HG03460 (cell line): ENCODE results near the gene RACGAP1.

ENCODE experiments used
- ATAC-seq: cut with Tn5 transposase; IDR thresholded peaks from one replicate; pipeline ENCODE4 v1.9.1; 2021; ENCODE audit not compliant: unreplicated experiment

RACGAP1 gene

DNA sequence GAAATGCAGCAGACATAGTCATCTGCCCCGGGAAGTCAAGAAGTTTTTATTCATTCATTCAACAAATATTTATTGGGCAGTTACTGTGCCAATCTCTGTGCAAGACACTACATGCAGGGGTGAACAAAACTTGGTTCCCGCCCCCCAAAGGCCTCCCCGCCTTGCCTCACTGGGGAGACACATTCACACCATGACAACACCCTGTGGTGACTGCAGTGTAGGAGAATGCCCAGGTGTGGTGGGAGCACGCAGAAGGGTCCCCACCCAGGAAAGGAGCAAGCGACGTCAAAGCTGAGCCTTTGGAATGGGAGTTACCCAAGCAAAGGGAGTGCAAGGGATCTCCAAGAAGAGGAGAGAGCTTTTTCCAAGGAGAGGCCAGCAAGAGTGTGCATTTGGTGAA is 54.2 kb downstream of the RACGAP1 start:
- no peak for ATAC-seq

DNA sequence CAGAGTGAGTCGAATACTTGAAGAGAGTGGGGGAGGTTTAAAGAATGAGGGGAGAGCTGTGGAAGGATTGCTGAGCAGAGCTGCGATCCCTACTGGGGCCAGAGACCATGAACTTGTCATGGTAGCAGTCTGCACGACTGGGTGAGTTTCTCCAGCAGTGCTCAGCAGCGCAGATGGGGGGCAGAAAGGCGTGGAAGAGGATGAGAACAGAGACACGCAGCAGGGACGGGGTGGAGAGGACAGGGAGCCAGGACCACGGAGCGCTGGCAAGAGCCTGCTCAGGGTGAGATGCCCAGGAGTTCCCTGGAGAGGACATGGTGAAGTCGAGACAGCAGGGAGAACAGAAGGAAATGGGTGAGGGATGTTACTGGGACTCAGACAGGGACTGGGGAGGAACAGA is 54.6 kb downstream of the RACGAP1 start:
- no peak for ATAC-seq

DNA sequence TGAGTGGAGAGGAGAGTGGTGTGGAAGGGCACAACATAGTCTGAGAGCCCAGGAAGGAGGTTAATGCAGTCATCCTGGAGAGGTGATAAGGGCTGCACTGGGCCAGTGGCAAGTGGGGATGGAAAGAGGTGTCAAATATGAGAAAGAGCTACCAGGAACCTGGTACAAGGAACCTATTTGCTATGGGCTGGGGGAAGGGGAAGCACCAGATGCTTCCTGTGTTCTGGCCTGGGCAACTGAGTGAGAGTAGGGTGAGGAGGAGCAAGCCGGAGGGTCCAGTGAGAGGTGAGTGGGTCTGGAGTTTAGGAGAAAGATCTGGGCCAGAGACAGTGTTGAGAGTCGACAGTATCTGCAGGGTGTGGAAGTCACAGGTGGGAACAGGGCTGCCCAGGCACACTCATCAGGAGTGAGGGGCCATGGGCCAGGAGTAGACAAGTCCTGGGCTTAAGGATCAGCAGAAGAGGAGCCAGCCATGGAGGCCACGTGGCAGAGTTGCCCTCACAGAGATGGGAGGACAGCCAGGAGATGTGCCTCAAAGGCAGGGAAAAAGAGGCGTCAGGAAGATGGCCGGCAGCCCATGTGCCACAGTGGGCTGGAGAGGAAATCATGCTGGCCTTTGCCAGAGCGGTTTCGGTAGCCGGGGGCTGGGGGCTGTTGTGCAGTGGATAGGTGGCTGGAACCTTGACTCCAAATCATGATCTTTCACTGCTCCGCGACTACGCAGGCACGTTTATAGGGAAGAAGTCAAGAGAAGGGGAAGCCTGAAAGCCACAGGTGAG is 55.5 kb downstream of the RACGAP1 start:
- ATAC-seq: no peak

DNA sequence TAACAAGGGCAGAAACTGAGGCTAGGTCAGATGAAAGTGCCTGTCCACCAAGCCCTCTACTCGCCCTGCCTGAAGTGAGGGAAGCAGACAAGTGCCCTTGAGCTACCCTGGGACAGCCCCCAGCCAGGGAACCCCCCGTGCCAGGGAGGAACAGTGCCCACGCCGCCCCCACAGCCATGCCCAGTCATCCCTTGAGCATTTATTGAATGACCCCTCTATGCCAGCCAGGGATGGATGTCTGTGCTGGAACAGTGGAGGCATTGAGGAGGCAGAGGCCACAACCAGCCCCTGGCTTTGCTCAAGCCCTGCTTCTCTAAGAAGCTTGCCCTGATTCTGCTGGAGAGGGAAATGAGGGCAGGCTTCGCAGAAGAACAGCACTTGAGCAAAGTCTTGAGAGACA is 56.3 kb downstream of the RACGAP1 start:
- ATAC-seq: no peak

DNA sequence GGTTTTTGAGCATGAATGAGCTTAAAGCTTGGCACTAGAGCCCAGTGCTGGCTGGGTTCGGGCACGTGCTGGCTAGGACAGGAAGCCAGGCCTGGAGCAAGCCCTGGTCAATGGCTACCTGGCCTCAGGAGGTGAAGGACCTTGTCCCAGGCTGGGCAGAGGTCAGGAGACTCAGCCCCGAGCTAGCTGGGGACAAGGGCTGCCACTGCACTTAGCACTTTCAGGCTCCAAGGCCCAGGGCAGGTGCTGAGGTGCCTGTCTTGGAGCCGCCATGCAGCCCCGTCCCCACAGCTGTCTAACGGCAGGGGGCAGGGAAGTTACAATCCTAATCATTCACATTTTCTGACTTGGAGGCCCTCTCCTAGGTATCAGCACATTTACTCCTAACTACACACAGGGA is 56.8 kb downstream of the RACGAP1 start:
- ATAC-seq: no peak

DNA sequence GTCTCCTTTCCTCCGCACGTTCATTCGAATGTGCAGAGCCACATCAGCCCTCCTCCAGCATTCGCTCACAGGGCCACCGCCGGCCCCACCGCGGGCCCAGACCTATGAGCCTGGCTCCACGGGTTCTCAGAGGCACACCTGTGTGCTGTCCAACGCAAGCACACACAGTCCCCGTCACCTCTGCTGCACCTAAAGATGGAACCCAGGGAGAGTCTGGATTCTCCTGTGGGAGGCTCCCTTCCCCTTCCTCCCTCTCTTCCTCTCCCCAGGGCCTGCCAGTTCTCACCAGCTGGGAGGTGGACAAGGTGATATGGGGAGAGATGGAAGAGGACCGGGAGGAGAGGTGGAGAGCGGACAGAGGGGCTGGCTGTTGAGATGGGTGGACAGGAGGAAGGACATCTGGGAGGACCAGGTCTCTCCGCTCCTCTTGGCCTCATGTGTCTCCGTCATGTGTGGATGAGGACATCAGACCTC is 57.5 kb downstream of the RACGAP1 start:
- ATAC-seq: no peak

DNA sequence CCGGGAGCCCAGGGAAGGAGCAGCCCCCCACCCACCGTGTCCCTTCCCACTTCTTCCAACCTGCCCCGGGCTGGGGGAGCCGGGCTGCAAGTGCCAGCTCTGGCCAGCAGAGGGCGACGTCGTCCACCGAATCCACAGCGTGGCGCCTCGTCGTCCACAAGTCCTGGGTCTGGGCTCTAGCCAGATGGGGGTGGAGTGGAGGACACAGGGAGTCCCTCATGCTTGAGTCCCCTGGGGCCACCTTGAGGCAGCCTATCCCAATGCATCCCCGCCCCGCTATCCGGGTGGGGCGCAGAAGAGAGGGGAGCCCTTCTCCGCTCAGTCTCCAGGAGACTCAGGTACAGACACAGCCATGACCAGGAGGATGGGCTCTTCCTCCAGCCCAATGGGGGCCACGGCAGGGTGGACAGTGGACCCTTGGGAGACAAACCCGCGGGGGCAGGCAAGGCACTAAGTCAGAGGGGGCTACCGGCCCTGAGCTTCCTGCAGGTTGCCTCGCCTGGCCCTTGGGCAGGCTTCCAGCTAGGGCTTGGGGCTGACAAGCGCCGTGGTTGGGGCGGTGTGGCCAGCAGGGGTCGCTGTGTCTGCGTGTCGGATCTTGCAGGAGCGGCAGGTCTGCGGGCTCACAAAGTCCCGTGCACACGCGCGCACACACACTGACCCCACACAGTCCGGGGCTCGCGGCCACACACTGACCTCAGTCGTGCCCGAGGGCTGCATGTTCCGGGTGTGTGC is 58.1 kb downstream of the RACGAP1 start:
- peak; percentile 68 for ATAC-seq

DNA sequence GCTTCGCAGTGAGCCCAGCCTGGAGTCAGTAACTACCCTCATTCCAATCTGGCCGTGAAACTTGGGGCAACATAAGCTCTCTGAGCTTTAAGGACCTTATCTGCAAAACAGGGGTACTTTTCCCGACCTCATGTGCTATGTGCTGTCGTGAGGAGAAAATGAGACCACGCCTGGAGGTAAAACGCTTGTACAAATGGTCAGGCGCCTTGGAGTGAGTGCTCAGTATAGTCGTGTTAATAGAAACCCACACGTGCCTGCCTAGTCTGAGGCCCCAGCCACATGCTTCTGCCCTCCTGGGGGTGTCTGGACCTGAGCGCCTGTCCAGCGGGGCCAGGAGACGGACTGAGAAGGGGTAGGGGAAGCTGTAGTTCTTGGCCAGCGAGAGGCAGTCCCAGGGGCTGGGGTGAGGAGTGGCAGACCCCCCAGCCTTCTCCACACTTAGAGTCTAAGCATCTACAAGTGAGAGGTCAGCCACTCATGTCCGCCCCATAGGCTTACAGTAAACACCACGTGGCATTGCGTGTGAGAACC is 58.7 kb downstream of the RACGAP1 start:
- ATAC-seq: no peak

DNA sequence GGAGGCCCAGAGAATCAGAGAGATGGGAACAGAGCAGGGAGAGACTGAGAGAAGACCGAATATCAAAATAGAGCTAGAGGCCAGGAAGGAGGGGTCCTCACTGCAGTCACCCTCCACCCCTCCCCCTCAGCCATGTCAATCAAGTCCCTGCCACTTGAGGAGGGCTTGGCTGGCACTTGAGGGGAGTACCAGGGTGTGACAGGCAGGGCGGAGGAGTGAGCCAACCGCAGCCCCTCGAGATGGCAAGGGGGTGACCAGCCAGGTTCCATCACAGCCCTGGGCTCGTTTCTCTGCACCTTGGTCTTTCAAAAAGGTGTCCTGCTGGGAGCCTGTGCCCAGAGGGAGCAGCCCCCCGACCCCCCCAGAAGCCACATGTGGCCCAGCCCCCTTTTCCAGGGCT is 59.5 kb downstream of the RACGAP1 start:
- ATAC-seq: no peak

DNA sequence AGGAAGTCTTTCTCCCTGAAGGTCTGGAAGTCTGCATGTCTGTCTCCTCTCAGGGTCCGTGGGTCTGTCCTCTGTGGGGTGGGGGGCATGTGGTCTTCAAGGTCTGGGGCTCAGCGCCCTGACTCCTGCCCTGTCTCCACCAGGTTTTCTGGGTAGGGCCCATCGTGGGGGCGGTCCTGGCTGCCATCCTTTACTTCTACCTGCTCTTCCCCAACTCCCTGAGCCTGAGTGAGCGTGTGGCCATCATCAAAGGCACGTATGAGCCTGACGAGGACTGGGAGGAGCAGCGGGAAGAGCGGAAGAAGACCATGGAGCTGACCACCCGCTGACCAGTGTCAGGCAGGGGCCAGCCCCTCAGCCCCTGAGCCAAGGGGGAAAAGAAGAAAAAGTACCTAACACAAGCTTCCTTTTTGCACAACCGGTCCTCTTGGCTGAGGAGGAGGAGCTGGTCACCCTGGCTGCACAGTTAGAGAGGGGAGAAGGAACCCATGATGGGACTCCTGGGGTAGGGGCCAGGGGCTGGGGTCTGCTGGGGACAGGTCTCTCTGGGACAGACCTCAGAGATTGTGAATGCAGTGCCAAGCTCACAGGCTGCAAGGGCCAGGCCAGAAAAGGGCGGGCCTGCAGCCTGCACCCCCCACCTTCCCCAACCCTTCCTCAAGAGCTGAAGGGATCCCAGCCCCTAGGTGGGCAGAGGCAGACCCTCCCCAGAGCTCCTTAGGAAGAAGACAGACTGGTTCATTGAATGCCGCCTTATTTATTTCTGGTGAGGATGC is 60.3 kb downstream of the RACGAP1 start:
- no peak for ATAC-seq

DNA sequence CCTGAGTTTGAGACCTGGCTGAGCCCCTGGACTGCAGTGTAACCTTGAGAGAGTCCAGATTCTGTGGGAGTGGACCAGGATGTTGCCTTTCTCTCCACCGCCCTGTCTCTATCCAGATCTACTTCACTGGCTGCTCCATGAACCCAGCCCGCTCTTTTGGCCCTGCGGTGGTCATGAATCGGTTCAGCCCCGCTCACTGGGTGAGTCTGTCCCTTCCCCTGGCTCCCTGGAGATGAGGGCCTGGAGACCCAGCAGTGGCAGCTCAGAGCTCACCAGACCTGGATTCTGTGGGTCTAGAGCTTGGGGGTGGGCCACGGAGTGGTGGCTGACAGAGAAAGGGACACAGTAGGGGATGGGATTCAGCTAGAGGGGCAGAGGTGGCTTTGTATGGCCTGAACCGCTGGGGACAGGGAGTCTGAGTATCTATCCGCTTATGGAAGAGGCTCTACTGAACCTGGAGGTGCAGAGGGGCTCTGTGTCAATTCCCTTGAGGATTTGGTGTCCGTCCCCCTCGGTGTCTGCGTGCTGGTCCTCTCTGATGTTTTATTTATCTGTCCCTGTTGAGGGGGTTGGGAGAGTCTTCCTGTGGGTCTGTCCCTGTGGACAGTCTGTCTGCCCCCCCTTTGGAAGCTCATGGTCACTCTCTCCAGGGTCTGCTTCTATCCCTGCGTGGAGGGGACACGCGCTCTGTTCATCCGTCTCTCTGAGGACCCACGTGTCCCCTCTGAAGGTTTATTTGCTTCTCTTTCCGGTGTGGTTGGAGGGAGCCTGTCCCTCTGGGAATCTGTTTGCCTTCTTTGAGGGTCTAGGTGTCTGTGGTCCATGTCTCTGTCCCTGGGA is 61.1 kb downstream of the RACGAP1 start:
- no peak for ATAC-seq

DNA sequence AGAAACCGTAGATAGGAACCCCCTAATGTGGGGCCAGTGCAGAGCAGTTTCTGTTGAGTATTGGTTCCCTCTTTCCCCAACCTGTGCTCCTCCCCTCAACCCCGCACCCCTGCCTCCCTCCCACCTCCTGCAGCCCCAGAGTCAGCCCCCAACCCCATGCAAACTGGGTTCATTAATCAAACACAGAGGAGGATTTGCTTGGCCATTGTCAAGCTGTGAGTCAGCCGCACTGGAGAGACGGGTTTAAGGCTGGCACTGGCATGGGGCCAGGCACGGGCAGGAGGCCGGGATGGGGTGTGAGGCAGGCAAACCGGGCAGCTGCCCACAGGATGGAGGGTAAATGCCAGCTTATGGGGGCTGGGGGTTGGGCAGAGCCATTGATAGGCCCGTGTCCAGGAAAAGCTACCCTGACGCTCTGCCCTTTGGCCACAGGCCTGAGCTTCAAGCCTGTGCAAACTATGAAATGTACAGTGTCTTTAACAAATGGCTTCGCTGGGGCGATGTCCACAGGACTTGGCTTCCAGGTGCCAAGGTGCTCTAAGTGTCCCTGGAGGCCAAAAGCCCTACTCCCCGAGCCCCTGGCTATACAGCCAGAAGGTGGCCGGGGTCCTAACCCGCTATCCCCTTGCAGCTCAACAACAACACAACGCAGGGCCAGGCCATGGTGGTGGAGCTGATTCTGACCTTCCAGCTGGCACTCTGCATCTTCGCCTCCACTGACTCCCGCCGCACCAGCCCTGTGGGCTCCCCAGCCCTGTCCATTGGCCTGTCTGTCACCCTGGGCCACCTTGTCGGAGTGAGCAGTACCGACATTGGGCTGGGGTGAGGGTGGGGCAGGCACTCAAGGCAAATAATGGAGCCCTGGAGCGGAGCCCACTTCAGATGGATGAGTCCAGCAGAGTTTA is 62.2 kb downstream of the RACGAP1 start:
- ATAC-seq: no peak

DNA sequence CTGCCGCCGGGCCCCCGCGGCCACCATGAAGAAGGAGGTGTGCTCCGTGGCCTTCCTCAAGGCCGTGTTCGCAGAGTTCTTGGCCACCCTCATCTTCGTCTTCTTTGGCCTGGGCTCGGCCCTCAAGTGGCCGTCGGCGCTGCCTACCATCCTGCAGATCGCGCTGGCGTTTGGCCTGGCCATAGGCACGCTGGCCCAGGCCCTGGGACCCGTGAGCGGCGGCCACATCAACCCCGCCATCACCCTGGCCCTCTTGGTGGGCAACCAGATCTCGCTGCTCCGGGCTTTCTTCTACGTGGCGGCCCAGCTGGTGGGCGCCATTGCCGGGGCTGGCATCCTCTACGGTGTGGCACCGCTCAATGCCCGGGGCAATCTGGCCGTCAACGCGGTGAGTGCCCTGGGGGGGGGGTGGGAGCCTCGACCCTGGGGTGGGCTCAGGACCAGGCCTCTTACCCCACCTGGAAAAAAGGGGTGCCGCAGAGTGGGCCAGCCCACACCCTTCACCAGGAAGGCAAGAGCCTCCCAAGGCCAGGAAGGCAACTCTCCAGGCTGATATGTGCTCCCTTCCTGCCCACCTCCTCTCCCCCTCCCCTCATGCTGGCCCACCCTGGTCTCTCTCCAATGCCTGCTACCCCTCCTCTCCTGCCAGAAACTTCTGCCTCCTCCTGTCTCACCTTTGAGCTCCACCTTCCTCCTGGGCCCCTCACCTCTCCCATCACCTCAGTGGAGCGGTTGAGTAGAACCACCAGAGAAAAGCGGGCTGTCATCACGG is 63.1 kb downstream of the RACGAP1 start:
- no peak for ATAC-seq

DNA sequence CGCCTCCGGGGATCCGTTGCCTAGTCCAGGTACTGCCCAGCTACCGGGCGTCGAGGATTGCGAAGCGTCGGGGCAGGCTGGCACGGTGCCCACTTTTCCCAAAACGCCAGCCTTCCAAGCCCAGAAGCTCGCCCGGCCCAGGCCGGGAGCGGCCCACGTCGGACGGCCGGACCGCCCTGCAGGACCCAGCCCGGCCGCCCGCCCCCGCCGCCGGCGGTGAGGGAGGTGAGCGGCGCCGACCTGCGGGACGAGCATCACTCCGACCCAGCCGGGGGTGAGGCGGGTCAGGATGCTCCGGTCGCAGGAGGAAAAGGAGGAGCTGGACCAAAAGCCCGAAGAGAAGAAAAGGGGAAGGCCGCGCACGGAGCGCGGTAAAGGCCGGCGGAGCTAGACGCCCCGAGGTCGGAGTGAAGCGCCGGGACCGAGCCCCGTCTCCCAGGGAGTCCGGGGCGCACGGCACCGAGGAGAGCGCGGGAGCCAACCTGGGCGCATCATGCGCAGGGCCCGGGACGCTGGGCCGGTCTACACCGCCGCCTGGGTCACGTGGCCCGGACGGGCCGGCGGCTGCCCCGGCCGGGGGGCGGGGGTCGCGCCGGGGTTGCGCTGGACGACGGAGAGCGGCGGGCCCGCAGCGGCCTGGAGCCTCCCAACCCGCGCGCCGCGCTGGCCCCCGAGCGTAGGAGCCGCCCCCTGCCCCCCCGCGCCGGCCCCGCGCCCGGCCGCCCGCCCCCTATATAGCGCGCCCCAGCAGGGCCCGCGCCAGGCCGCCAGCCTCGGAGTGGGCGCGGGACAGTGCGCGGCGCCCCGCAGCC is 64.0 kb downstream of the RACGAP1 start, which contains the start of gene AQP5:
AQP5 (plus strand) TSS at position 762 of the 812 bp plus-strand sequence. CDS start 146 bp downstream, outside the sequence.
- ATAC-seq: no peak

DNA sequence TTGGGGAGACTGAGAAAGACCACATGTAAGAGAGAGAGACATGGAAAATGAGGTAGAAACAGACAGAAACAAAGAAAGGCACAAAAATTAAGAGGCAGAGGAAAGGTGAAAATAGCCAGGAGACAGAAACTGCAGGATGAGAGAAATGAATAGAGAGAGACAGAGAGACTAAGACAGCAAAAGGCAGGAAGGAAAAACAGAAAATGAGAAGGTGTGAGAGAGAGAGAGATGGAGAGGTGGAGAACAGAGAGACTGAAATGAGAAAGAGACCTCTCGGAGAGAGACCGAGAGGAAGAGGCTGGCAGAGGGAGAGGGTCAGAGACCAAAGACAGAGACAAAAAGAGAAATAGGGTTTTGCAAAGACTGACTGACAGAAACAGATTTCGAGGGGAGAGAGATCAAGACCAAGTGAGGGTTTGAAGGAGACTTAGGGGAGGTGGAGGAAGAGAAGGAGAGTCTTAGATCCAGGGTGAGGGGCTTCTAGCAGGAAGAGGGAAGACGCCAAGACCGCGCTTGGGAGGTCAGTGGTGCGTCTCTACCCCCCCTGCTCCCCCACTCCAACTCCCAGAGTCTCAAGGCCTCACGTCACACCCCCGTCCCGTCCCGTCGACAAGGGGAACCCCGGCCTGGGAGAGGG is 64.7 kb downstream of the RACGAP1 start:
- no peak for ATAC-seq

DNA sequence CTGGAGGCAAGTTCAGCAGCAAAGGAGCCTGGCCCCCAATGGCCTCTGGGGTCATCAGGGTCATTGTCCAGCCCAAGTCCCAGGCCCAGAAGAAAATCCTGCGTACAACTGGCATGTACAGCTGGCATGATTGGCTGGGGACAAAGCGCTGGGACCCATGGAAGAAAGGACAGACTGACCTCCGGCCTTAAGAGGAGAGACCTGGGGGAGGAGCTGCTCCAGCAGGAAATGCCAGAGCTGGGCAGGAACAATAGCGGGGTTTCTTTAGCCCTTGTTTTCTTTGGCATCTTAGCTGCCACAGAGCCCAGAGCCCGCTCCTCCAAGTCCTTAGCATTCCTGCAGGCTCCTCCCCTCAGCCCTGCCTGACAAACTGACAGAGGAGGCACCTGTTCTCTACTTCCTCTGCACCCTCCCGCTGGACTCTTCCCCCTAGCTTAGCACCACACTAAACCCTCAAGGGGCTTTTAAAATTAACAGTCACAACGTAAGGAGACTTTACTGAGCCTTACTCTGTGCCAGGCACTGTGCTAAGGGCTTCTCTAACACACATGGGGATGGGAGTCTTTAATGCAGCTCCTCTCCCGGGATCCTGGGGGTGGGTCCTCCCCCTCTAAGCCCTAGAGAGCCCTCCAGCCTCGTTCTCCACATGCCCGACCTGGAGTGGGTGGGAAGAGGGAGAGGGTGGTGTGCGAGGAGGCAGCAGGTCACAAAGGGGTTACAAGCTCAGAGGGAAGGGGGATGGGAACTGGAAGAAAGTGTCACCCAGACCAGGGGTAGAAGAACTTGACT is 65.4 kb downstream of the RACGAP1 start:
- ATAC-seq: no peak
